Measurements from ENCODE around the gene COX19. TPM values are rescaled to one million over a fixed set of nuclear protein-coding genes. Genes with fewer than 3 reads are reported as not detected.

Gene COX19
- total and polyA plus RNA-seq, 2 of the 13 experiments (the other 11 are each of a cell fraction or from before 2014, with no cell fraction given): 11.5 to 21.7 TPM

DNA sequence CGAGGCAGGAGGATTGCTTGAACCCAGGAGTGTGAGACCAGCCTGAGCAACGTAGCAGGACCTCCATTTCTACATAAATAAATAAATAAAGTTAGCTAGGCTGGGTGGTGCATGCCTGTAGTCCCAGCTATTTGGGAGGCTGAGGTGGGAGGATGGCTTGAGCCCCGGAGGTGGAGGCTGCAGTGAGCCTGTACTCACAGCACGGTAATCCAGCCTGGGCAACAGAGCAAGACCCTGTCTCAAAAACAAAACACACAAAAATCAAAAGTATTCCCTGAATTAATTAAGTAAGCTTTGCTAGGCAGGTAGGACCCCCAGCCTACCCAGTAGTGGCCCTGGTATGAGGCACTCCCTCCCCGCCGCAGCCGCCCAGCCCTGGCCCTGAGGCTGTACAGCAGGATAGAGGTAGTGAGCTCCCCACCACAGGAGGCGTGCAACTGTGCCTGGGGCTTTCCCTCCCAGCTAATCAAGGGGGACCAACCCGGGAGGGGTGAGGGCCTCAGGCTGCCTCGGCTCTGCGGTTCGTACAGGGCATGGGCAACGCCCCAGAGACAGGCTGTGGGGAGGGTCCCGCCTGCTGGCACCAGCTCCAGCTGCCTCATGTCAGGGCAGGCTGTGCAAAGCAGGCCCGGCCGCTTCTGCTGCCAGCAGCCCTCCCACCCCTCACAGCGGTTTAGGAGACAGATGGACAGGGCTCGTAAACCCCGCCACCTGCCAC lies 6.6 kb upstream of the COX19 start (continued):
- TF ChIP-seq ZNF121 (CRISPR knock-in tag; IDR thresholded peaks at IDR 0.05): peak; percentile 61; the same call in 1 of the 2 replicates
- TF ChIP-seq, protein P1, sequence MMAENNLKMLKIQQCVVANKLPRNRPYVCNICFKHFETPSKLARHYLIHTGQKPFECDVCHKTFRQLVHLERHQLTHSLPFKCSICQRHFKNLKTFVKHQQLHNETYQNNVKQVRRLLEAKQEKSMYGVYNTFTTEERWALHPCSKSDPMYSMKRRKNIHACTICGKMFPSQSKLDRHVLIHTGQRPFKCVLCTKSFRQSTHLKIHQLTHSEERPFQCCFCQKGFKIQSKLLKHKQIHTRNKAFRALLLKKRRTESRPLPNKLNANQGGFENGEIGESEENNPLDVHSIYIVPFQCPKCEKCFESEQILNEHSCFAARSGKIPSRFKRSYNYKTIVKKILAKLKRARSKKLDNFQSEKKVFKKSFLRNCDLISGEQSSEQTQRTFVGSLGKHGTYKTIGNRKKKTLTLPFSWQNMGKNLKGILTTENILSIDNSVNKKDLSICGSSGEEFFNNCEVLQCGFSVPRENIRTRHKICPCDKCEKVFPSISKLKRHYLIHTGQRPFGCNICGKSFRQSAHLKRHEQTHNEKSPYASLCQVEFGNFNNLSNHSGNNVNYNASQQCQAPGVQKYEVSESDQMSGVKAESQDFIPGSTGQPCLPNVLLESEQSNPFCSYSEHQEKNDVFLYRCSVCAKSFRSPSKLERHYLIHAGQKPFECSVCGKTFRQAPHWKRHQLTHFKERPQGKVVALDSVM (CRISPR knock-in tag; IDR thresholded peaks at IDR 0.05): peak; percentile 87
- no peak for TF ChIP-seq ZNF296 (CRISPR knock-in tag; conservative IDR thresholded peaks at IDR 0.05)
- peak; percentile 12; the same call in 1 of the 2 replicates for TF ChIP-seq GABPB1 (CRISPR knock-in tag; IDR thresholded peaks at IDR 0.05)
- peak; percentile 94 for TF ChIP-seq AGO2 (optimal IDR thresholded peaks at IDR 0.05; ENCODE audit: low read depth, low read length)
- peak; percentile 67 for TF ChIP-seq RBFOX2 (IDR thresholded peaks at IDR 0.05; ENCODE audit: low read depth, low read length)
- TF ChIP-seq, protein P2, sequence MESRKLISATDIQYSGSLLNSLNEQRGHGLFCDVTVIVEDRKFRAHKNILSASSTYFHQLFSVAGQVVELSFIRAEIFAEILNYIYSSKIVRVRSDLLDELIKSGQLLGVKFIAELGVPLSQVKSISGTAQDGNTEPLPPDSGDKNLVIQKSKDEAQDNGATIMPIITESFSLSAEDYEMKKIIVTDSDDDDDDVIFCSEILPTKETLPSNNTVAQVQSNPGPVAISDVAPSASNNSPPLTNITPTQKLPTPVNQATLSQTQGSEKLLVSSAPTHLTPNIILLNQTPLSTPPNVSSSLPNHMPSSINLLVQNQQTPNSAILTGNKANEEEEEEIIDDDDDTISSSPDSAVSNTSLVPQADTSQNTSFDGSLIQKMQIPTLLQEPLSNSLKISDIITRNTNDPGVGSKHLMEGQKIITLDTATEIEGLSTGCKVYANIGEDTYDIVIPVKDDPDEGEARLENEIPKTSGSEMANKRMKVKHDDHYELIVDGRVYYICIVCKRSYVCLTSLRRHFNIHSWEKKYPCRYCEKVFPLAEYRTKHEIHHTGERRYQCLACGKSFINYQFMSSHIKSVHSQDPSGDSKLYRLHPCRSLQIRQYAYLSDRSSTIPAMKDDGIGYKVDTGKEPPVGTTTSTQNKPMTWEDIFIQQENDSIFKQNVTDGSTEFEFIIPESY (CRISPR knock-in tag; IDR thresholded peaks at IDR 0.05): peak; percentile 76
